Activated CD4-positive, CD25-positive, alpha-beta regulatory T cell treated with anti-CD3 and anti-CD28 coated beads, Interleukin-2, amount 50 U/mL, for 16 hours (primary cell): ENCODE data around the gene STRN4.
"Not testable (repeated sequence)": the region's sequence is repeated elsewhere in the genome, so short reads cannot be mapped to it uniquely, and the experiment has no call there.

Source experiments
- DNase-seq: peaks from one replicate; pipeline ENCODE4 v3.0.0-alpha.2; 2020; ENCODE audit warnings: low read depth, low spot score

The STRN4 gene, protein sequence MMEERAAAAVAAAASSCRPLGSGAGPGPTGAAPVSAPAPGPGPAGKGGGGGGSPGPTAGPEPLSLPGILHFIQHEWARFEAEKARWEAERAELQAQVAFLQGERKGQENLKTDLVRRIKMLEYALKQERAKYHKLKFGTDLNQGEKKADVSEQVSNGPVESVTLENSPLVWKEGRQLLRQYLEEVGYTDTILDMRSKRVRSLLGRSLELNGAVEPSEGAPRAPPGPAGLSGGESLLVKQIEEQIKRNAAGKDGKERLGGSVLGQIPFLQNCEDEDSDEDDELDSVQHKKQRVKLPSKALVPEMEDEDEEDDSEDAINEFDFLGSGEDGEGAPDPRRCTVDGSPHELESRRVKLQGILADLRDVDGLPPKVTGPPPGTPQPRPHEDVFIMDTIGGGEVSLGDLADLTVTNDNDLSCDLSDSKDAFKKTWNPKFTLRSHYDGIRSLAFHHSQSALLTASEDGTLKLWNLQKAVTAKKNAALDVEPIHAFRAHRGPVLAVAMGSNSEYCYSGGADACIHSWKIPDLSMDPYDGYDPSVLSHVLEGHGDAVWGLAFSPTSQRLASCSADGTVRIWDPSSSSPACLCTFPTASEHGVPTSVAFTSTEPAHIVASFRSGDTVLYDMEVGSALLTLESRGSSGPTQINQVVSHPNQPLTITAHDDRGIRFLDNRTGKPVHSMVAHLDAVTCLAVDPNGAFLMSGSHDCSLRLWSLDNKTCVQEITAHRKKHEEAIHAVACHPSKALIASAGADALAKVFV

DNA sequence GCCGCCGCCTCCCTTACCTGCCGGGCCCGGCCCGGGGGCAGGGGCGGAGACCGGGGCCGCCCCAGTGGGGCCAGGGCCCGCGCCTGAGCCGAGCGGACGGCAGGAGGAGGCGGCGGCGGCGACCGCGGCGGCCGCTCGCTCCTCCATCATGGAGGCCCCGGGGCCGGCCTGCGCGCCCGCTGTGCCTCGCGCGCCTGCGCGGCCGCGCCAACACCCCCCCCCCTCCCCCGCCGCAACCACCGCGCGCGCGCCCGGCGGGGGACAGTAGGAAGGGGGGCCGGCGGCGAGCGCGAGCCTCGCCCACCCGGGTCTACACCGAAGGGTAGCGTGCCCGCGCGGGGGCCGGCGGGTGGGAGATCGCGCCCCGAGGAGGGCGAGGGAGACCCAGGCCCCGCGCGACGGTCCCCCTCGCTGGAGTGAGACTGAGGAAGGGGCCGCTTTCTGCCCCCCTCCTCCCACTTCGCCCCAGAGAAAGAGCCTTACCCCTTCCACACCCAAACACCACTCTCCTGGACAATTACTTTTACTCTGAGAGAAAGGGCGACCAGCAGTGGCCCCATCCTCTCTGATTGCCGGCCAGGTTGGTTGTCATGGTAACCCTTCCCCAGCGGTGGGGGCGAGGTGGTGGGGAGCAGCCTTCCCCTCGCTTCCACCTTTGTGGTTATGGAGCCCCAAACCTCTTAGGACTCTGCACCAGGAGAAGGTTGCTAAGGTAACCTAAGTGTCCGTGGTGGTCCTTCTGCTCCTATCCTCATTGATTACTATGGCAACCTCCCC is at the start of gene STRN4:
Gene STRN4, minus strand, starts transcription at position 170 of the 777 bp plus-strand sequence. Its CDS starts 20 bp downstream, at position 150.
- DNase-seq: no peak

DNA sequence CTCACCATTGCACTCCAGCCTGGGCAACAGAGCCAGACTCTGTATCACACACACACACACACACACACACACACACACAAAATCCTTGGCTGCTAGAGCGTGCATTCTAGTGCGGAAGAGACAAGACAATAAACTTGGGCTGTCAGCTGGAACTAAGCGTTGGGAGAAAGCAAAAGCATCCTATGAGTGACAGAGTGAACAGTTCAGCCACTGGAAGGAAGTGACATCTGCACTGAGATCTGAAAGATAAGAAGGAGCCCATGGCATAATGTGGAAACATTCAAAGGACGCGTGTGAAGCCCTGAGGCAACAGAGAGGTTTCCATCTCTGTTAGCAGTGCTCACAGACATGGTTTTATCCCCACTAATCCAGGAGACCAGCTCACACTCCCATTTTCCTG is 45.7 kb upstream of the STRN4 start:
- peak; percentile 12 for DNase-seq

DNA sequence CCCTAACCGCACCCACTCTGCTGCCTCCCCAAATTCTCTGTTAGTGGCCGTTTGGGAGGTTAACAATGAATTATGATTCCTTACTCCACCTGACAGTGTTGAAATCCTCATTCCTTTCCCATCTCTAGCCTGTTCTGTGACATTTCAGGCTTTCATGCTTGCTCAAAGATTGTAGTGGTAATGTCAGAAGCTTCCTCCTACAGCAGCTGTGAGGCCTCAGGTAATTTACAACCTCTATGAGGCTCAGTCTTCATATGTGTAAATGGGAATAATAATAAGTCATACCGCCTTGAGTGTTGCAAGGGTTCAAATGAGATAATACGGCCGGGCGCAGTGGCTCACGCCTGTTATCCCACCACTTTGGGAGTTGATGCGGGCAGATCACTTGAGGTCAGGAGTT is 43.1 kb upstream of the STRN4 start:
- DNase-seq: no peak

DNA sequence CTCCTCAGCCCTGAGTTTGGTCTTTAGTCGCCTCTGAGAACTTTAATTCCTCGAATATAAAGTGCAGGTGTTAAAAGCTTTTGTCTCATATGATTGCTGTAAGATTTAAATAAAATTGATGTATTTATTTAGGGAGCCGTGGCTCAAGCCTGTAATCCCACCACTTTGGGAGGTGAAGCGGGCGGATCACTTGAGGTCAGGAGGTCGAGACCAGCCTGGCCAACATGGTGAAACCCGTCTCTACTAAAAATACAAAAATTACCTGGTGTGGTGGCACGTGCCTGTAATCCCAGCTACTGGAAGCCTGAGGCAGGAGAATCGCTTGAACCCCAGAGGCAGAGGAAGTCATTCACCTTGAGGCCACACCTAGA is 42.7 kb upstream of the STRN4 start:
- no peak for DNase-seq

DNA sequence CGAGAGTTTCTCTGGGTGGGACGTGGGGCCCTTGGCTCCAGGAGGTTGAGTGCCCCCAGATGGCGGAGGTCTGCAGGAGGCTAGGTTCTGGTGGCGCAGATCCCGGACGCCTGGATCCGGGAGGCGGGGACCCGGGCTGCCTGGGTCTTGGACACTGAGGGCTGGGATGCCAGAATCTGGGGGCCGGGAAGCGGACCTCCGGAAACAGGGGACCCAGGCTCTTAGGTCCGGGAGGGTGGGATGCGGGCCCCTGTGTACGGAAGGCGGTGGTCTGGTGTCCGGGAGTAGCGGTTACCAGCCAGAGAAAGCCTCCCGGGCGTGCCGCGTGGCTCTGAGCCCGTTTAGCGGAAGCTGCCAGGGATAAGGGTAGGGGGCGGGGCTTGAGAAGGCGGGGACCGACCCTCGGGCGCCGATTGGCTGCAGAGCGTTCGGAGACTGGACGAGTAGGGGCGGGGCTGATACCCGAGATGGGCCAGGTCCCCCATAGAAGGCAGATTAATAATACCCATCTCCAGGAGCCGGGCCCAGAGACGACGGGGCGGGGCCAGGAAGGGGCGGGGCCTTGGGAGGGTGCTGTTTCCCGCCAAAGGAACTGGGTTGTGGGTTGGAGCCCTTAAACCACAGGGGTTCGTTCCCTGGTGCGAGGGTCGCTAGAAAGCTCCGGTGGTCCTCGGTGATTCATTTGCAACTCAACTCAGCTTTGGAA is 42.2 kb upstream of the STRN4 start, which contains the start of gene SLC1A5:
Gene SLC1A5, minus strand, starts transcription at position 333 of the 706 bp plus-strand sequence. CDS start 629 bp downstream, outside the sequence.
- peak; percentile 94 for DNase-seq

DNA sequence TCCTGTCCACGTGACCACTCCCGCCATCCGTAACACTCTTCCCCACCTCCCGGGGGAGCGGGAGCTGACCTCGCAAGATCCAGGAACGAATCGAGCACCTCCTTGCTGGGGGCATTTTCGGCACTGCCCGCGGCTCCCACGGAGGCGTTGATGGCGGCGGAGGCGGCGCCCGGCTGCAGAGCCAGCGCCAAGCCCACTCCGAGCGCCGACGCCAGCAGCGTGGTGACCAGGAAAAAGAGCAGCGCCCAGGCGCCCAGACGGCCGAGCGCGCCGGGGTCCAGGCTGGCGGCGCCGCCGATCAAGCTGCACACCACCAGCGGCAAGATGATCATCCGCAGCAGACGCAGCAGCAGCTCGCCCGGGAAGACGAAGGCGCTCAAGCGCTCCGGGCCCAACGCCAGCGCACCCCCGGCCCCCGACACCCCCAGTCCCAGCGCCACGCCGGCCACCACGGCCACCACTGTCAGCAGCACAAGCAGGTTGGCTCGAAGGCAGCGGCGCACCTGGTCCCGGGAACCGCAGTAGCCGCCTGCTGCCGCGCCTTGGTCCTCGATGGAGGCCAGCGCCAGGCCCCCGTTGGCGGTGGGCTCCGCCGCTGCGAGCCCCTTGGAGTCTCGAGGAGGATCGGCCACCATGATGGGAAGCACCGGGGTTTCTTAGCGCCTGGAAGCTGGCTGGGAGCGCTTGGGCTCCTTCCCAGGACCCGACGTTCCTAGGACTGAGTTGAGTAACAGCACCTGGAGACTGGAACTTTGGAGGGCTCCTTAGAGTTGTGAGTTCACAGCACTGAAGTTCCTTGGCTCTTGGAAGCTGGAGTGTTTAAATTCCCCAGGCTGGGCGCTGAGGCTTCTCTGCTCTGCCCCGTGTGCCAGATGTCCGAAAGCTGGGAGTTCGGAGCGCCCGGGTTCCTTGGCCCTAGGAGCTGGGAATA is 41.3 kb upstream of the STRN4 start:
- DNase-seq: peak; percentile 5

DNA sequence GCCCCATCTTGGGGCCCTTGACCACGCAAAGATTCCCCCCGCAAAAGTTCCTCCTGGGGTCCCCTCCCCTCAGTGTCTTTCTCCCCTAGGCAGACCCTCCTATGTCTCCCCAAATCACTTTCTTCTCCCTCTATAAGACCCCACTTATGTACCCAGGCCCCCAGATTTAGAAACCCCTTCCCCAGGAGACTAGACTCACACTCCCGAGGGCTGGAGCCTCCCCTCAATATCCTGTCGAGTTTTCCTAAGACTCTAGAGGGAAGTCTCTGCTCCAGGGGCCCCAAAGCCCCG is 40.7 kb upstream of the STRN4 start:
- DNase-seq: no peak

DNA sequence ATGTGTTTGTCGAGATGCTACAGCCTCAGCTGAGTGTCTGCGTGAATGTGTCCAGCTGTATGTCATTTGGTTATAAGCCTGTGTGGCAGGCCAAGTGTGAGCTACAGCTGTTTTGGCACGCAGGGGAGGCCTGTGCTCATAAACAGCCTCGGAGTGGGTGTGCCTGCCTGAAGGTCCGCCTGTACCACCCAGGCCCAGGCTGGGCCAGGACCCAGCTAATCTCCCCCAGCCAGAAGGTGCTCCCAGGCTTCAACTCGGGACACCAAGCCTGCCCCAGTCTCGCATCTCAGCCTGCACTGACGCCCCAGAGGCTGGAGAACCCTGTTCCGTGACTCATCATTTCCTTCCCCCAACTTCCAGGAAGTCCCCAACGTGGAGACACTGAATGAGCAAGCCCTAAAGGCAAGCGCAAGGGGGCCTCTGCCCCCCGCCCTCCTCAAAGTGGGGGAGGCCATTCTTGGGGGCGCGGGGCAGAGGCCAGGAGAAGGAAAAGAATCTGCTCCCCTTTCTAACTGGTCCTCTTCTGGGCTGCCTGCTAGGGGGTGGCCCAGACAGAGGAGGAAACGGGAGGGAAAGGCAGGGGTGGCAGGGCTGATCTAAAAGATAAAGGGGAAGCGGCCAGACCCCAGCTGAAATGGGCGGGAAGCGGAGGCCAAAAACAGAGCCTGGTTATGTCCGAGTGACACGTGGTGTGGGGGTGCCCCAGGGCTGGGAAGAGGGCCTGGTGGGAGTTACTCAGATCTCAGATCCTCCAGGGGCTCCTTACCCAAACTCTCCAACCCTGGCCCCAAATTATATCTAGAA is 40.2 kb upstream of the STRN4 start:
- peak; percentile 77 for DNase-seq

DNA sequence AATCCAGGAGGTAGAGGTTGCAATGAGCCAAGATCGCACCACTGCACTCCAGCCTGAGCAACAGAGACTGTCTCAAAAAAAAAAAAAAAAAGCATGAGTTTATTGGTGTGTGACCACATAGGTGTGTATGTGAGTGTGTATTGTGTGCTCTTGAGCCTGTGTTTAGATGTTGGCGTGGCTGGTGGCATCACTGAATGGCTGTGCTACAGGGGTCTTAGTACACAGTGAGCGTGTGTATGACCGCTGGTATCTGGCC is 39.7 kb upstream of the STRN4 start:
- no peak for DNase-seq

DNA sequence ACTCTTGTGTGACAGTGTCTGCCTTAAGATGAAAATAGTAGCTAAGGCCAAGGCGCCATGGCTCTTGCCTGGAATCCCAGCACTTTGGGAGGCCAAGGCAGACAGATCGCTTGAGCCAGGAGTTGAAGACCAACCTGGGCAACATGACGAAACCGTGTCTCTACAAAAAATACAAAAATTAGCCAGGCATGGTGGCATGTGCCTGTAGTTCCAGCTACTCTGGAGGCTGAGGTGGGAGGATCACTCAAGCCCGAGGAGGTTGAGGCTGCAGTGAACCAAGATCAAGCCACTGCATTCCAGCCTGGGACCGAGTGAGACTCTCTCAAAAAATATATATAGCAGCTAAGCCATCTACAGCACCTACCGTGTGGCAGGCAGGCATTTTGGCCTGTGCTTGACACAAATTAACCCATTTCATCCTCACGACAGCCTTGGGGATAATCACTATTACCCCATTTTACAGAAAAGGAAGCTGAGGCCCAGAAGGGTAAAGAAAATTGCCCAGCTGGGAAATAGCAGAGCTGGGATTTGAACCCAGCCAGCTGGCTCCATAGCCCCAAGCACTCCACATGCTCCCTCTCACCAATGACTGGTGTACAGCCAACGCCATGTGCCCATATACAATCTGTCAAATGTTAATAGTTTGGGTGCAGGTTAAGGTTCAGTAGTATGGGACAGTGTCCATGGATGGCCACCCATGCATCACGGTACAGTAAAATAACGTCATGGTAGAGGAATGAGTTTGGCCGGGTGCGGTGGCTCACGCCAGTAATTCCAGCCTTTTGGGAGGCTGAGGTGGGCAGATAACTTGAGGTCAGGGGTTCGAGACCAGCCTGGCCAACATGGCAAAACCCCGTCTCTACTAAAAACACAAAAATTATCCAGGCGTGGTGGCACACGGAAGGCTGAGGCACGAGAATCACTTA is 39.1 kb upstream of the STRN4 start:
- DNase-seq: no peak

DNA sequence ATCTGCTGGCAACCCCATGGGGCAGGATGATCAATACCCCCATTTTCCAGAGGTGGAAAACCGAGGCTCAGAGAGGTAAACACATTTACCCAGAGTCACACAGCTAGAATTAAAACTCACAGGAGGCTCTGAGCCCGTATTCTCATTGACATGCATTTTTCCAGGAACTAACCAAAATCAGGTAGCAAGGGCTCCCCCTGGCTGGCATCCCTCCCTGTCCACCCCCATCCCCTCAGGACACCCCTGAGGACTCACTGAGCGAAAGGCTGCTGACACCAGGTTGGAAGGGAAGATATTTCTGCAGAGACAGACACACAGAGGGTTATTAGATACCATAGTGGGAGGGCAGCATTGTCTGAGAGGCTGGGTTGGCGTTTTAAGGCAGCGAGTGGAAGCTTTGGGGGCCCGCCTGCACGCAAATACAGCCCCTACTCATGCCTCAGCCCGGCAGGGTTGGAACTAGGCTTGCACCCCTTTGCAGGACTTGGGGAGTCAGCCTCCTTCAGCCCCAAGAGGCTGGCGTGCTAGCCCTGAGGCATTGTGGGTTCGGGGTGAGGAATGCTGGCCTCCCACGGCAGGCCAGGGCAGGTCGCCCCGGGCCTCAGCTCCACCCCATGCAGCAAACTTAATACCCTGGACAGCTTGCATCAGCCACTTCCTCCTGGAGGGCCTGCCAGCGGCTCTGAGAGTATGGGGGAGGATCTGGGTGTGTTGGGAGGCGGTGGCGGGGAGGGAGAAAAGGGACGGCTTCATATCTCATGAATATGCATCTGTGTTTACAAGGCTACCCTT is 38.2 kb upstream of the STRN4 start:
- peak; percentile 28 for DNase-seq

DNA sequence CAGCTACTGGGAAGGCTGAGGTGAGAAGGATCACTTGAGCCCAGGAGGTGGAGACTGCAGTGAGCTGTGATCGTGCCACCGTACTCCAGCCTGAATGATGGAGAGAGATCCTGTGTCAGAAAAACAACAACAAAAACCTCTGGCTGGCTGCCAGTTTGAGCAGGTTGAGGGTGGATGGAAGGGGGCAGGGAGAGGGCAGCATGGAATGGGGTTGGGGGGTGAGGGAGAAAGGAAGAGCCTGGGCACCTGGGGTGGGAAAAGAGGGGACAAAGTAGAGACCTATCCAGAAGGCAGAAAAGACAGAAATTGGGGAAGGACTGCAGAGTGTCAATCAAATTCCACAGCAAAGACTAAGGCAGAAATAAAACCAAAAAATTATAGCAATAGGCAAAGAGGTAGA is 37.4 kb upstream of the STRN4 start:
- DNase-seq: no peak

DNA sequence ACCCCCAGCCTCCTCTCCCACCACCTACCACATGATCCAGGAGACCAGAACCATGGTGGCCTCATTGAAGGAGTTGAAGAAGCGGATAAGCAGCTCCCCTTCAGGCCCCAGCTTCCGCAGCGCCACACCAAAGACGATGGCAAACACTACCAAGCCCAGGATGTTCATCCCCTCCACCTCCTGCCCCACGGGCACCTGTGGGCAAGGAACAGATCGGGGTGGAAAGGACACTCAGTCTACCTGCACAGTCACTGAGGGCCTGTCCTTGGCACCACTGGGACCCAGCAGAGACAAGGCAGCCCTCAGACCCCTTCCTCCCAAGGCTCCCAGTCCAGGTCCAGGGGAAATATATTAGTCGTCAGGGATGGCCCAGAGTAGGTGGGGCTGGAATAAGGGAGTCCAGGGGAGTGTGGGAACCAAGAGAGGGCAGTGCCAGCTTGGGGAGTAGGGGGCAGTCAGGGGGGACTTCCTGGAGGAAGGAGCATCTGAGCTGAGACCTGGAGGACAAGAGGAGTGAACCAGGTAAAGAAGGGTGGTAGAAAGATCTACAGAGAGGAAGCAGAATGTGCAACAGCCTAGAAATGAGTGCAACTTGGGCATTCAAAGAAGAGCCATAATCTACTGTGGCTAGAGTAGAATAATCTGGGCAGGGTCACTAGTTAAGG is 36.2 kb upstream of the STRN4 start:
- no peak for DNase-seq

DNA sequence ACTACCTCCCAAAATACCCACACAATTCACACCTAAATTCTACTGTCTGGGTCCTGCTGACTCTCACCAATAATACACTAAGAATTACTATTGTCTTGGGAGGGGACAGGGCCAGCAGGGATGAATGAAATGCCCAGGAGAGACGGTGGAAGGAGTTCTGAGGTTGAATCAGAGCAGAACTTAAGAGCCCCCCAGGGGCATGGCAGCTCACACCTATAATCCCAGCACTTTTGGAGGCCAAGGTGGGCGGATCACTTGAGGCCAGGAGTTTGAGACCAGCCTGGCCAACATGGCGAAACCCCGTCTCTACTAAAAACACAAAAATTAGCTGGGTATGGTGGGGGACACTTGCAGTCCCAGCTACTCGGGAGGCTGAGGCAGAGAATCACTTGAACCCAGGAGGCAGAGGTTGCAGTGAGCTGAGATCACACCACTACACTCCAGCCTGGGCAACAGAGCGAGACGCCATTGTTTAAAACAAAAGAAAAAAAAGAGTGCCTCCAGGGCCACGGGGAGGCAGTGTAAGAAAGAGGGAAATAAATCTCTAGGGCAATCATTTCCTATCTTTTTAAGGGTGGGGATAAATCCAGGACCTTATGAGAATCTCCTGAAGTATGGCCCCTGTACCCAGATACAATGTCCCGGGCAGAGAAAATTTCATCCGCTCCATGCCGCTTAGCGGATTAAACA is 31.9 kb upstream of the STRN4 start:
- DNase-seq: not testable (repeated sequence)

DNA sequence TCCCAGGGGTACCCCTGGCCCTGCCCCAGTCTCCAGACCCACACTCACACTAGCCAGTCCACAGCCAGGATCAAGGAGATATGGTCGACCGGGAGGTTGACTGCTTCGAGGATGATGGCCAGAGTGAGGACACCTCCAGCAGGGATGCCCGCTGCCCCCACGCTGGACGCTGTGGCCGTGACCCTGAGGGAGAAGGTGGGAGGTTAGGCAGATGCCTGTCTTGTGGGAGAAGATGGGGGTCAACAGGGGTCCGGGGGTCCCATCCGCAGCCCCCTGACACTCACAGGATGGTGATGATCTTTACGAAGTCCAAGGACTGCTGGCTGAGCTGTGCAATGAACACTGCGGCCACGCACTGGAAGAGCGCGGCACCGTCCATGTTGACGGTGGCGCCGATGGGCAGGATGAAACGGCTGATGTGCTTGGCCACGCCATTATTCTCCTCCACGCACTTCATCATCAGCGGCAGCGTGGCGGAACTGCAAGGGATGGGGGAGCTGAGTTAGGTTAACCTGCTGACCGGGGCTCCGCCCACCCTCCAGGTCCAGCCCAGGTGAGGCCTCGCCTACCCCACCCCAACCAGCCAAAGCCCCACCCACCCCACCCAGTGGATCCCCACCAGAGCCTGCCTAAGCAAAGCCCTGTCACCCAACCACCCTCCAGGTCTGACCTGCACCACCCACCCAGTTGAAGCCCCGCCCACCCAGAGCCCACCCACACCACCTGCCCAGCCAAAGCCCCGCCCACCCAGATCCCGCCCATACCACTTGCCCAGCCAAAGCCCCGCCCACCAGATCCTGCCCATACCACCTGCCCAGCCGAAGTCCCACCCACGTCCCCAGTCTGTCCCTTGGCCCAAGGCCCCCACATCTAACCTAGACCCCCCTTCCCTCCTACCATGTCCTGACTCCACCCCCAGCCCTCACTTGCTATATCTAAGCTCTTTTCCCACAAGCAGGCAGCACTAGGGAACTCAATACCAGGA is 31.0 kb upstream of the STRN4 start:
- DNase-seq: no peak
